Upper lobe of right lung (tissue), 1 donor: ENCODE data around the gene GCG. TPM values are rescaled to one million over a fixed set of nuclear protein-coding genes. Genes with fewer than 3 reads are reported as not detected.

Source experiments
- ATAC-seq: fragments of 200-7000 bp; cut with Tn5 transposase; one replicate; pipeline ENCODE4 v1.9.1; 2020; ENCODE audit warnings: mild to moderate bottlenecking, moderate library complexity
- DNase-seq: peaks from one replicate; pipeline ENCODE4 v3.0.0-alpha.2; 2020
- H3K27ac ChIP-seq: fragments of 200-600 bp; one replicate; pipeline ENCODE4 v1.8.0; 2022
- H3K27me3 ChIP-seq: fragments of 200-600 bp; one replicate; pipeline ENCODE4 v1.8.0; 2022; ENCODE audit warnings: mild to moderate bottlenecking
- H3K36me3 ChIP-seq: fragments of 200-600 bp; one replicate; pipeline ENCODE4 v1.8.0; 2022
- H3K4me1 ChIP-seq: fragments of 200-600 bp; one replicate; pipeline ENCODE4 v1.8.0; 2022
- H3K4me3 ChIP-seq: fragments of 200-600 bp; one replicate; pipeline ENCODE4 v1.8.0; 2022; ENCODE audit warnings: mild to moderate bottlenecking
- H3K9me3 ChIP-seq: fragments of 200-600 bp; one replicate; pipeline ENCODE4 v1.8.0; 2022
- intact Hi-C: fragments of 100-400 bp; cut with DNase I; formaldehyde crosslinking; loops from one replicate; pipeline ENCODE4 v1.11.0; 2022
- total RNA-seq: library from RNA; stranded (reverse); fragmentation: NEBNext Ultra II Directional; extraction: Animal tissue kit (Norgen Biotek cat#: 25700); gene quantifications from one replicate; pipeline ENCODE4 v1.2.1, GENCODE V29; 2021
- TF ChIP-seq, protein P1 (sequence below): fragments of 200-600 bp; IDR thresholded peaks from one replicate; pipeline ENCODE4 v1.8.0; 2022; ENCODE audit warnings: antibody characterized with exemption
- donor health status: DM: no; HTN: yes; CAD: no; lungs with severe emphysema.

The GCG gene
- total RNA-seq, 1 donor from 2014 or later: not detected

DNA sequence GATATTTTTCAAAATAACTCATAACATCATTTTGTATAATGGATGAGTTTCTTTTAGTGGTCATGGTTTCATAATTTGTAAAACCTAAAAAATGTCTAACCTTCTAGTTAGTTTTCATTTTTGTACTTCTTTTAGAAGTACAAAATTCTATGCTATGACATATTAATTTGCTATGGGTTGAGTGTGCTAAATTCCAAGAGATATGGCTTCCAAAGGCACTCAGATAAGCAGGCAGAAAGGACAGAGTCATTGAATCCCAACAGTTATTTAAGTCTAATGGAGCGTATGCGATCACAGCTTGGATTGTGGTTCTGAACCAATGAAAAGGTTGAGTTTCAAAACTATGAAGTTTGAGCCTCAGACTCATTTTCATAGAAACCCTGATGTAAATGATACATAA, 37.0 kb downstream of the GCG start:
- Histone ChIP-seq H3K9me3 (no peaks in the 10 kb centered on the region), H3K36me3 (no peaks in the 10 kb centered on the region), H3K27me3 (no peaks in the 10 kb centered on the region), H3K4me1 (peaks cover 32% of the 10 kb centered on the region), H3K27ac (no peak overlapping the region), H3K4me3 (no peak overlapping the region)
- DNase-seq (no peak), ATAC-seq (no peak)
- intact Hi-C loops: no loop called here
- TF ChIP-seq, protein P1, sequence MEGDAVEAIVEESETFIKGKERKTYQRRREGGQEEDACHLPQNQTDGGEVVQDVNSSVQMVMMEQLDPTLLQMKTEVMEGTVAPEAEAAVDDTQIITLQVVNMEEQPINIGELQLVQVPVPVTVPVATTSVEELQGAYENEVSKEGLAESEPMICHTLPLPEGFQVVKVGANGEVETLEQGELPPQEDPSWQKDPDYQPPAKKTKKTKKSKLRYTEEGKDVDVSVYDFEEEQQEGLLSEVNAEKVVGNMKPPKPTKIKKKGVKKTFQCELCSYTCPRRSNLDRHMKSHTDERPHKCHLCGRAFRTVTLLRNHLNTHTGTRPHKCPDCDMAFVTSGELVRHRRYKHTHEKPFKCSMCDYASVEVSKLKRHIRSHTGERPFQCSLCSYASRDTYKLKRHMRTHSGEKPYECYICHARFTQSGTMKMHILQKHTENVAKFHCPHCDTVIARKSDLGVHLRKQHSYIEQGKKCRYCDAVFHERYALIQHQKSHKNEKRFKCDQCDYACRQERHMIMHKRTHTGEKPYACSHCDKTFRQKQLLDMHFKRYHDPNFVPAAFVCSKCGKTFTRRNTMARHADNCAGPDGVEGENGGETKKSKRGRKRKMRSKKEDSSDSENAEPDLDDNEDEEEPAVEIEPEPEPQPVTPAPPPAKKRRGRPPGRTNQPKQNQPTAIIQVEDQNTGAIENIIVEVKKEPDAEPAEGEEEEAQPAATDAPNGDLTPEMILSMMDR: no peak

- no peak overlapping the region for H3K27ac ChIP-seq
- H3K36me3 ChIP-seq: no peaks in the 10 kb centered on the region
- H3K4me3 ChIP-seq: no peak overlapping the region
- DNase-seq (no peak), ATAC-seq (no peak)
- H3K4me1 ChIP-seq: peaks cover 32% of the 10 kb centered on the region
- H3K27me3 ChIP-seq: no peaks in the 10 kb centered on the region
- intact Hi-C loops: no loop called here
- TF ChIP-seq, protein P1: no peak
- no peaks in the 10 kb centered on the region for H3K9me3 ChIP-seq
These were observed 37.8 kb downstream of the GCG start for GRCh38 chr2:162114271-162114670.

- no peak for DNase-seq
- no peaks in the 10 kb centered on the region for H3K27me3 ChIP-seq
- no peaks in the 10 kb centered on the region for H3K9me3 ChIP-seq
- H3K27ac ChIP-seq: no peak overlapping the region
- ATAC-seq: peak; percentile 79
- H3K4me3 ChIP-seq: no peak overlapping the region
- H3K4me1 ChIP-seq: peaks cover 27% of the 10 kb centered on the region
- TF ChIP-seq, protein P1: no peak
- intact Hi-C loops: no loop called here
- H3K36me3 ChIP-seq: no peaks in the 10 kb centered on the region
These were observed 38.3 kb downstream of the GCG start for GRCh38 chr2:162113776-162114168.

- Histone ChIP-seq H3K4me3 (no peak overlapping the region), H3K4me1 (peaks cover 21% of the 10 kb centered on the region), H3K27me3 (no peaks in the 10 kb centered on the region), H3K36me3 (no peaks in the 10 kb centered on the region), H3K27ac (no peak overlapping the region), H3K9me3 (no peaks in the 10 kb centered on the region)
- TF ChIP-seq, protein P1: no peak
- intact Hi-C loops: no loop called here
- ATAC-seq: no peak
- no peak for DNase-seq
These were observed 38.8 kb downstream of the GCG start for GRCh38 chr2:162113088-162113775.

DNA sequence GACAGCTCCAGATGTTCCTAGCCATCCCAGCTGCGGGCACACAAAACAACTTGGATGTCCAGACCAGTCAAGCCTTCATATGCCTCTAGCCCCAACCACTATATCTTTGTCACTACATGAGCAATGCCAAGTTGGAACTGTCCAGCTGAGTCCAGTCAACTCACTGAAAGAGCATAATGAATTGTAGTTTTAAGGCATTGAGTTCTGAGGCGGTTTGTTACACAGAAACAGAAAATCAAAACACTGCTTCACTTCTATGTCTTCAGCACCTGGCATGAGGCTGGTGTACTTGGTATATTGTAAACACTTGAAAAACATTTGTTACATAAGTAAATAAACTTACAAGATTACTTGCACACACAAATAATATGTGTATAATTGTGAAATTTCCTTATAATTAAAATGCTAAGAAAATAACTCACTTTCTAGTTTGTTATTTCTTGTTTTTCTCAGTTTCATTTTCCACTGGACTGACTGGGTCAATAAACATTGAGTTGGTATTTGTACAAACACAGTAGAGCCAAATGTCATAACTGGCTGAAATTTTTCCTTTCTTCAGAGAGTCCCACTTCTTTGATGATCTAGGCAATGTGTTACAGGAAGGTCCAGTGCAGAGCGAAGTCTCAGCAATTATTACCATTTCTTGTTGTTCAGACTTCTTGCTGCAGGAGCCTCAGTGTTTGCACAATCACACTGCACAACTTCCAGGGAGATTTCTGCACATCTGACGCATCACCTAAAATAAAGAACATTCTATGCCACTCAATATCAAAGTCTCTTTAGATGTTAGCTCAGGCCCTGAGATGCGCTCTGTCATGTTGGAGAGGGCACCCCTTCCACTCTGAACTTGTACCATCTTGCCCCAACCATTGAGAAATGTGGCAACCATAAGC, 39.8 kb downstream of the GCG start:
- no peak overlapping the region for H3K27ac ChIP-seq
- H3K4me3 ChIP-seq: no peak overlapping the region
- DNase-seq: no peak
- H3K36me3 ChIP-seq: no peaks in the 10 kb centered on the region
- ATAC-seq: peak; percentile 56
- intact Hi-C loops: no loop called here
- TF ChIP-seq, protein P1: no peak
- peaks cover 16% of the 10 kb centered on the region for H3K4me1 ChIP-seq
- no peaks in the 10 kb centered on the region for H3K27me3 ChIP-seq
- no peaks in the 10 kb centered on the region for H3K9me3 ChIP-seq
